Parathyroid adenoma (tissue), 2 donors: Measurements from ENCODE around the gene ZNF844.
A peak's percentile ranks its signal among the peaks of the same experiment; 100 is the strongest.

Source experiments
- H2AFZ ChIP-seq: fragments of 300-600 bp; sonication (generic); one replicate; pipeline ENCODE4 v1.7.0; 2017; ENCODE audit warnings: antibody characterized with exemption, mild to moderate bottlenecking
- H3K27ac ChIP-seq: fragments of 300-600 bp; sonication (generic); one replicate; pipeline ENCODE4 v1.7.0; 2017
- H3K27me3 ChIP-seq: fragments of 300-600 bp; sonication (generic); one replicate; pipeline ENCODE4 v1.7.0; 2017; ENCODE audit warnings: low read length; ENCODE audit not compliant: control insufficient read depth, insufficient read depth
- H3K36me3 ChIP-seq: fragments of 300-600 bp; sonication (generic); one replicate; pipeline ENCODE4 v1.7.0; 2017; ENCODE audit warnings: low read length; ENCODE audit not compliant: control insufficient read depth, insufficient read depth
- H3K4me1 ChIP-seq: fragments of 300-600 bp; sonication (generic); one replicate; pipeline ENCODE4 v1.7.0; 2017; ENCODE audit warnings: control low read depth
- H3K4me2 ChIP-seq: fragments of 300-600 bp; sonication (generic); one replicate; pipeline ENCODE4 v1.7.0; 2017; ENCODE audit warnings: low read length
- H3K4me3 ChIP-seq: fragments of 300-600 bp; sonication (generic); one replicate; pipeline ENCODE4 v1.7.0; 2017; ENCODE audit warnings: low read depth, low read length
- H3K79me2 ChIP-seq: fragments of 300-600 bp; sonication (generic); one replicate; pipeline ENCODE4 v1.7.0; 2017; ENCODE audit warnings: control low read depth
- H3K9ac ChIP-seq: fragments of 300-600 bp; sonication (generic); one replicate; pipeline ENCODE4 v1.7.0; 2017; ENCODE audit warnings: mild to moderate bottlenecking
- H3K9me3 ChIP-seq: fragments of 300-600 bp; sonication (generic); one replicate; pipeline ENCODE4 v1.7.0; 2017; ENCODE audit warnings: low read length; ENCODE audit not compliant: control insufficient read depth
- TF ChIP-seq, protein P1 (sequence below): fragments of 300-600 bp; sonication (generic); IDR thresholded peaks from one replicate; pipeline ENCODE4 v1.7.0; 2017; ENCODE audit warnings: antibody characterized with exemption, mild to moderate bottlenecking
- donor health status: primary hyperparathyroidism.

ZNF844 gene

DNA sequence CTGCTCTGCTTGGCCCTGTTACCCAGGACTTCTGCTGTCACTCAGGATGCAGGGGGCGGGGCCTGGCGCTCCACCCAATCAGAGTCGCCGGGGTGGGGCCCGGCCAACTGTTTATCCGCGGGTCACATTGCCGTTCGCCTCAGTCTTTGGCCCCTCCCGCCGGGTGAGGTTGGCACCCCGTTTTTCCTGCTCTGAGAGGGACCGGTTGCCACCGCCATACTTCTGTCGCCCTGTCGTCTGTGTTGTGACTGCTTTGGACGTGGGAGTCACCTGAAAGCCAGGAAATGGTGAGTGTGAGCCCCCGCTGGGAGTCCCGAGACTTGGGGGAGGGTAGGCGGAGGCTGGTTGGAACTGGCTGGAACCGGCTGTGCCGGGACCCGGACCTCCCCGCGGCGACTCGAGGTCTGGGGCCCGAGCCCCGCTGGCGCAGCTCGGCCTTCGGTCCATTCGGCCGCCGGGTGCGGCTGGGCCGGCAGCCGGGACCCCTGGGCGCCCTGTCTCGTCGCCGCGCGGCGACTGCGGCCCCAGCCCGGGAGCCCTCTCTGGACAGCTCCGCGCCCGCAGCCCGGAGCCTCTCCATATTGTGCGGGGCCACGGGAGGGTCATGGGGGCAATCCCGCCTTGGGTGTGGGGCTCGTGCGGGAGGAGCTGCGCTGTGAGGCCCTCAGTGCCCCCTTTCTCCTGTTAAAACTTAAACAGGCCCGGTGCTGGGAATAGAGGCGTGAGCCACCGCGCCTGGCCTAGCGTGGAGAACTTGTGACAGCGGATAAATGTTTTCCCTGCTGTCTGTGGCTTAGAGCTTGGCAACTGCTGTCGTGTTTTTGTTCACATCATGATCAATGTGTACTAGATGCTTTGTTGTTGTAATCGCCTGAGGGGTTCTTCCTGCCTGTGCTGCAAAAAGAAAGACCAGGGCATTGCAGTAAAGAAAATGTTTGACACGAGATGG, at the start of gene ZNF844:
Gene ZNF844 (plus strand): TSS at position 142 of the 949 bp plus-strand sequence. CDS start 143 bp downstream, at position 285.
- Histone ChIP-seq H2AFZ (peak within 1 kb of the TSS; percentile 92), H3K4me3 (peak within 1 kb of the TSS; percentile 93), H3K9me3 (no peaks in the 10 kb centered on the region), H3K79me2 (peaks cover 25% of the 10 kb centered on the region), H3K4me1 (no peaks in the 10 kb centered on the region), H3K27ac (peak within 1 kb of the TSS; percentile 97), H3K27me3 (no peaks in the 10 kb centered on the region), H3K36me3 (no peaks in the 10 kb centered on the region), H3K4me2 (peak within 1 kb of the TSS; percentile 83), H3K9ac (peak within 1 kb of the TSS; percentile 88)
- TF ChIP-seq, protein P1, sequence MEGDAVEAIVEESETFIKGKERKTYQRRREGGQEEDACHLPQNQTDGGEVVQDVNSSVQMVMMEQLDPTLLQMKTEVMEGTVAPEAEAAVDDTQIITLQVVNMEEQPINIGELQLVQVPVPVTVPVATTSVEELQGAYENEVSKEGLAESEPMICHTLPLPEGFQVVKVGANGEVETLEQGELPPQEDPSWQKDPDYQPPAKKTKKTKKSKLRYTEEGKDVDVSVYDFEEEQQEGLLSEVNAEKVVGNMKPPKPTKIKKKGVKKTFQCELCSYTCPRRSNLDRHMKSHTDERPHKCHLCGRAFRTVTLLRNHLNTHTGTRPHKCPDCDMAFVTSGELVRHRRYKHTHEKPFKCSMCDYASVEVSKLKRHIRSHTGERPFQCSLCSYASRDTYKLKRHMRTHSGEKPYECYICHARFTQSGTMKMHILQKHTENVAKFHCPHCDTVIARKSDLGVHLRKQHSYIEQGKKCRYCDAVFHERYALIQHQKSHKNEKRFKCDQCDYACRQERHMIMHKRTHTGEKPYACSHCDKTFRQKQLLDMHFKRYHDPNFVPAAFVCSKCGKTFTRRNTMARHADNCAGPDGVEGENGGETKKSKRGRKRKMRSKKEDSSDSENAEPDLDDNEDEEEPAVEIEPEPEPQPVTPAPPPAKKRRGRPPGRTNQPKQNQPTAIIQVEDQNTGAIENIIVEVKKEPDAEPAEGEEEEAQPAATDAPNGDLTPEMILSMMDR: no peak

DNA sequence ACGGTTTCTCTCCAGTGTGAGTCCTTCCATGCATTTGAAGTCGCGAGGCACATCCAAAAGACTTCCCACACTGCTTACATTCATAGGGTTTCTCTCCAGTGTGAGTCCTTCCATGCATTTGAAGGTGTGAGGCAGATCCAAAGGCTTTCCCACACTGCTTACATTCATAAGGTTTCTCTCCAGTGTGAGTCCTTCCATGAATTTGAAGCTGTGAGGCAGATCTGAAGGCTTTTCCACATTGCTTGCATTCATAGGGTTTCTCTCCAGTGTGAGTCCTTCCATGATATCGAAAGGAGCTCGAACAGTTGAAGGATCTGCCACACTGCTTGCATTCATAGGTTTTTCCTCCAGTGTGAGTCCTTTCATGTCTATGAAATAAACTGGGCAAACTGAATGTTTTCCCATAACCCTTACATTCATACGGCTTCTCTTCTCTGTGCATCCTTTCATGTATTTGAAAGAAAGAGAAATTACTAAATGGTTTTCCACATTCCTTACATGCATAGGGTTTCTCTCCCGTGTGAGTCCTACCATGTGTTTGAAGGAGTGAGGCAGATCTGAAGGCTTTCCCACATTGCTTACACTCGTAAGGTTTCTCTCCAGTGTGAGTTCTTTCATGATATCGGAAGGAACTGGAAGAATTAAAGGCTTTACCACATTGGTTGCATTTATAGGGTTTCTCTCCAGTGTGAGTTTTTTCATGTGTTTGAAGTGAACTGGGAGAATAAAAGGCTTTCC, 49.3 kb upstream of the ZNF844 start:
- Histone ChIP-seq H3K79me2 (peaks cover 14% of the 10 kb centered on the region), H3K9ac (no peak overlapping the region), H3K27ac (no peak overlapping the region), H3K4me1 (no peaks in the 10 kb centered on the region), H3K4me3 (no peak overlapping the region), H2AFZ (no peak overlapping the region), H3K9me3 (peaks cover 5% of the 10 kb centered on the region), H3K4me2 (no peak overlapping the region), H3K27me3 (no peaks in the 10 kb centered on the region), H3K36me3 (peaks cover 12% of the 10 kb centered on the region)
- TF ChIP-seq, protein P1: no peak

DNA sequence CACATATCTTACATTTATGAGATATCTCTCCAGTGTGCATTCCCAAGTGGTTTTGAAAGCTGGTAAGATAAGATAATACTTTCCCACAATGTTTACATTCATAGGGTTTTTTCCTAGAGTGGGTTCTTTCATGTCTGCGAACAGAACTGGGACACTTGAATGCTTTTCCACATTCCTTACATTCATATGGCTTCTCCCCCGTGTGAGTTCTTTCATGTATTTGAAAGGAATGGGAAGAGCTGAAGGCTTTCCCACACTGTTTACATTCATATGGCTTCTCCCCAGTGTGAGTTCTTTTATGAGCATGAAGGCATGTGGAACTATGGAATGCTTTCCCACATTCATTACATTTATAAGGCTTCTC, 48.8 kb upstream of the ZNF844 start:
- TF ChIP-seq, protein P1: no peak
- Histone ChIP-seq H3K27ac (no peak overlapping the region), H3K9ac (no peak overlapping the region), H3K36me3 (peaks cover 12% of the 10 kb centered on the region), H3K4me2 (no peak overlapping the region), H3K4me1 (no peaks in the 10 kb centered on the region), H3K27me3 (no peaks in the 10 kb centered on the region), H3K4me3 (no peak overlapping the region), H2AFZ (no peak overlapping the region), H3K79me2 (peaks cover 17% of the 10 kb centered on the region), H3K9me3 (peaks cover 5% of the 10 kb centered on the region)

DNA sequence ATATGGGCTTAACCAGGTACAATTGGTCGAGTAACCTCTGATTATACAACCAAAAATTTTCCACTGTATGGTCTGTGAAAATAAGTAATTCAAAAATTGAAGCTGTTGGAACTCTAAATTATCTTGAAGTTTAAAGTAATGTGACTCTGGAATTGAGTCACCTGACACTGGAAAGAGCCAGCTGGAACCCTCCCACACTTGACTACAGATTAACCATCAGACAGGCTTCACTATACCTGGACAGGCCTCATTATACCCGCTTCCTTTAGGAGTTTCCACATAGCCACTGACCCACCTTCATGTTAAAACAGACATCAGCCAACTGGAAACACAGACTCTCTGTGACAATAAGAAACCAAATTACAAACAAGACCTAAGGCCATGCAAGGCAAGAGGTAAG, 30.3 kb upstream of the ZNF844 start:
- Histone ChIP-seq H3K79me2 (peaks cover 13% of the 10 kb centered on the region), H2AFZ (peak overlapping the region; percentile 96), H3K4me1 (peaks cover 4% of the 10 kb centered on the region), H3K36me3 (no peaks in the 10 kb centered on the region), H3K9ac (no peak overlapping the region), H3K4me2 (peak overlapping the region; percentile 99), H3K9me3 (no peaks in the 10 kb centered on the region), H3K27me3 (no peaks in the 10 kb centered on the region), H3K27ac (peak overlapping the region; percentile 92), H3K4me3 (peak overlapping the region; percentile 98)
- TF ChIP-seq, protein P1: no peak
